AG08396 (cell line): ENCODE measurements around the gene RAPGEF5.
"Not testable (repeated sequence)": the region's sequence is repeated elsewhere in the genome, so short reads cannot be mapped to it uniquely, and the experiment has no call there.

Experiments used
- DNase-seq: peaks from one replicate; pipeline ENCODE4 v3.0.0; 2012; ENCODE audit warnings: low spot score, mixed read lengths

RAPGEF5 gene

DNA sequence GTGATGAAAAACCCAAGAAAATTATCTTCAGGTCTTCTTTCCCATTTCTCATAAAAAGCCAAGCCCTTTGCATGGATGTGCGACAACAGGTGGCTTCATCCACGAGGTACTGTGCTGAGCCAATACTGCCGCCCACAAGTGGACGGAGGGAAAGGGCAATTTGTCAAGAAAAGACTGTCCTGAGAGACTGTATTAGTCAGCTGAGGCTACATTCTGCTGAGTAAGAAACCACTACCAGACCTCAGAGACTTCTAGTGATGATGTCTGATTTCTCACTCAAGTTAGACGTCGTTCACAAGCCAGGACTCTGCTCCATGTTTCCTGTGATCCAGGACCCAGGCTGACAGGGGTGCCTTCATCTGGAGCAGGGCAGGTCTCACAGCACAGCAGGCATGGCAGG lies 239.7 kb downstream of the RAPGEF5 start:
- DNase-seq = no peak

DNA sequence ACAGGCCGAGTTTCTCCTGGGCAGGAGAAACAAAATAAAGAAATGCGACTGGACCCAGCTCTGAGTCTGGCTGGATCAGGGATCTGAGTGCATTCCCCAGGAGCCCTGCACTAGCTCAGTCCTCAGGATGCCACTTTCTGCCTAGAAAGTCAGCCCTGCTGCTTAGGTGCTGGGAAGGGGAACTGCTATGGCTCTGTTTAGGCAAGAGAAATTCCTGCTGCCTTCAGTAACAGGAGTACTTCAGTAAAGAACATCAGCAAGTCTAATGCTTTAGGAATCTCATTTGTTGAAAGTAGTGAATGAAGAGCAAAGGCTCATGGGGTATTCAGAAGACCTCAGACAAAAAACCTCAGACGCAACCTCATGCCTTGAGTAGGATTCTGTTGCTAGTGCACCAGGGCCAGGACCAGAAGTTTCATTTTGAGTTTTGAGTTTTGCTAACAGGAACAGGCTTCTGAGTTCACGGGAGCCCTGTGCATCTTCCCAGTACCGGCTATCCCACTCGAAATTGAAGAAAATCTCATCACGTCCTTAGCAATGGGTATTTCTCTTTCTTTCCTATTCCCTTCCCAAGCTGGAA lies 240.4 kb downstream of the RAPGEF5 start:
- DNase-seq = peak; percentile 37

DNA sequence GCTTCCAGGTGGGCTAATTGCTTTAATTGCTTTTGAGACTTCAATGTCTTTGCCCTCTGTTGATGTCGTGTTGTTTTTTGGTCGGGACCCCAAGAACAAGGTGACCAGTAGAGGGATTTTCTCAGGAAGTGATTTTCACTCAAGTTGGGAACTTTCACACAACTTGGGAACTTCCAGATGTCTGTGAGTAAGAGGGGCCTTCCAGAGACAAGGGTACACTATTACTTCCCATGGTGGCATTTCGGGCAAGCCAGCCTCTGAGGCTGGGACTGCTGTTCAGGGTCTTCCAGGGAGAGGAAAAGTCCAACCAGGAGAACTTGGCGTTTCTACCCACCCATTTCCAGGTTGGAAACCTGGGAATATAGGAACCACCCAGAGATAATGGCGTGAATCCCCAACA lies 241.3 kb downstream of the RAPGEF5 start:
- no peak for DNase-seq

DNA sequence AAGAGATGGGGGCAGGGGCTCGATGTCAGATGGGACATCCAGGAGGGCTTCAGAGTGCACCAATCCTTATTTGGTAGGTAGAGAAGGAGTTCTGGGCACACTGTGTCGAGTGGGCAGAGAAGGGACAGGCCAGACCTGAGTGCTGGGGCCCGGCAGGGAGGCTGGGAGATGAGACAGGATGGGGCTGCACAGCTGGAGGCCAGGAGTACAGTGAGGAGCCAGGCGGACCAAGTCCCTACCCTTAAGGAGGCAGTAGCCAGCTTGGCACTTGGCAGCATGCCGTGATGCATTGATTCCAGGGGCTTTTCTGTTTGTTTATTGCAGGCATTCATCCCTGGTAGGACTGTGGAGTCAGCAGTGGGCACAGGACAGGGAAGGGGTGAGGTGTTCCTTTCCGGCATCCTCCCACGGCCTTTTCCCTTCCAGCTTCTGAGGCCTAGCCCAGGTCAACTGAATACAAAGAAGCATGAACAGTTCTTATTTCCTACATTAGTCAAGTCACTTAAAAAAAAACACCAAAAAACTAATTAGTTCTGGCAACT lies 242.4 kb downstream of the RAPGEF5 start:
- DNase-seq = no peak

DNA sequence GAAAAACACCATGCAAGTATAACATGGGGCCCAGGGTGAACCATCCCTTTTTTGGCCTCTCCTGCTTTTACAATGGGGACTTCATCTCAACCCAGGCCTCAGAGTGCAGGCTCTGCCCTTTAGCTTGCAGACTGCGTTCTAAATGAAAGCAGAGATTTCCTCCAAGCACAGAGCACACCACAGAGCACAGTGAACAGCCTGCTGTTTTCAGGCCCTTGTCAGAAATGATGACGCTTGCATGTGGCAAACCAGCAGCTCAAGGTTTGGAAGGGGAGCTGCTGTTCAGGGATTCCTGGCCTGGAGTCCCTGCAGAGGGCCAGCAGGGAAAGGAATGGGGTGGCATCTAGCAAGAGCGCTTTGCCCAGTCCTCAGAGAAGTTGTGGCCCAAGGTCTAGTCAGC lies 243.9 kb downstream of the RAPGEF5 start:
- no peak for DNase-seq

DNA sequence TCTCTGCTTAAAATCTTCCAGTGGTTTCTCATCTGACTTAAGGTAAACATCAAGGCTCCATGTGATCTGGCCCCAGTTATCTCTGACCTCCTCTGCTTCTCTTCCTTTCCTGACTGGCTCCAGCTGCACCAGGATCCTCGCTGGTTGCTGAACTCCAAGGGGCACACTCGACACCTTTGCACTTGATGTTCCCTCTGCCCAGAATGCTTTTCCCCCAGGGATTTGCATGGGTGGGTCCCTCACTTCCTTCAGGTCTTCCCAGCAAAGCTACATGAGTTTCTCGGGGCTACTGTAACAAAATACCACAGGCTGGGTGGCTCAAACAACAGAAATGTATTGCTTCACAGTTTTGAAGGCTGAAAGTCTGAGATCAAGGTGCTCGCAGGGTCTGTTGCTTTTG lies 245.3 kb downstream of the RAPGEF5 start:
- no peak for DNase-seq

DNA sequence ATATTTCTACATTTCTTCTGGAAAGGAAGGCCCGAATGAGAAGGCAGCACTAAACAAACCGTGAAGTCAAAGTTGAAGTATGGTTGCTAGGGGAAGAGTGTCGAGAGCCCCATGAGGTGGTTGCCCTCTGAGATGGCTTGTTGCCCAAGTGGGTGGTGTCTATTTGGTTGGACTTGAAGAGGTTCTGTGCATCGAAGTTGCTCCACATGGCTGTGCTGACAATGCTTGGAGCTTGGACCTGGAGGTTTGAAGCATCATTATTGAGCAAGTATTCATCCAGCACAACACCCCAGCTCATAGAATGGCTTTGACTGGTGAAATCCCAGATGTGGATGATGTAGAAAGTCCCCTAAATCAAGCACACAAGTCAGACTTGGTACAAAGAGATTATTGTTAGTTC lies 246.1 kb downstream of the RAPGEF5 start:
- DNase-seq = no peak

DNA sequence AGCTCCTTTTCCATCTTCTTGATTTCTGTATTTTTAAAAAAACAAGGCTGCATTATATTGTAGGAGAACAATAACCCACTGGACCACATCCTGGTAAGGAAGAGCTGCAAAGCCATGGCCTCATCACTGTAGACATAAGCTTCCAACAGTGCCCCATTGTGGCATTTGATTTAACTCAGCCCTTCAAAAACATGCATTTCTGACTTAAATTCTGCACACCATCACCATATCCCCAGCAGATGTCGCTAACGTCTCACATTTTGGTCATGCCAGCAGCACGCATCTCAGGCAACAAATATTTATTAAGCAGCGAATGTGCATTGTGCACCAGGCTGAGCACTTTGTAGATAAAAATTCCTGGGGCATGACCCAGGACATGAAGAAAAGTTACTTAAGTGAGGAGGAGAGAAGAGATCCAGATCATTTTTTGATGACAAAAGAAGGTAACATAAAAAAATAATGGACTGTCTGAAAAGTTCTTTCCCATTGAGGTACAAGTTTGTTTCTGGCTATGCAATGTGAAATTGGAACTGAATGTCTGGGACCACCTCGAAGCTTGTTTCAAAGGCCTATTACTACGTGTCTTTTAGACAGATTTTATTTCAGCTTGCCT lies 246.6 kb downstream of the RAPGEF5 start:
- DNase-seq = peak; percentile 74

DNA sequence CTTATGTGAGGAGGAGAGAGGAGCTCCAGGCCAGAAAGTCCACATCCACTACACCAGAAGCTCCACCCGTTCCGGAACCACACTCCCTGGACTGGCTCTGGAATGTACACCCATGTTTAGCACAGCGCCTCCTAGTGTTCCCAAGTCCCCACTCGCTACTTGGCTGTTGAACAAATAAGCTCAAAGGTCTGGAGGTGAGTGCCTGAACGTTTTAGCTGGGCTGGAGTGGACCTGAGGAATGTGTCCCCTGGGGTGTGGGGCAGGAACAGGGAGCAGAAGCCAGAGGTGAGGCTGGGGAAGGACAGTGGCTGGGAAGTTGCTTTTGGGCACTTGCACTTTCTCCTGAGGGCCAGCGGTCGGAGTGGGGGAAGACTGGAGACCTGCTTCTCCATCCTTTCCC lies 247.2 kb downstream of the RAPGEF5 start:
- DNase-seq = peak; percentile 36

DNA sequence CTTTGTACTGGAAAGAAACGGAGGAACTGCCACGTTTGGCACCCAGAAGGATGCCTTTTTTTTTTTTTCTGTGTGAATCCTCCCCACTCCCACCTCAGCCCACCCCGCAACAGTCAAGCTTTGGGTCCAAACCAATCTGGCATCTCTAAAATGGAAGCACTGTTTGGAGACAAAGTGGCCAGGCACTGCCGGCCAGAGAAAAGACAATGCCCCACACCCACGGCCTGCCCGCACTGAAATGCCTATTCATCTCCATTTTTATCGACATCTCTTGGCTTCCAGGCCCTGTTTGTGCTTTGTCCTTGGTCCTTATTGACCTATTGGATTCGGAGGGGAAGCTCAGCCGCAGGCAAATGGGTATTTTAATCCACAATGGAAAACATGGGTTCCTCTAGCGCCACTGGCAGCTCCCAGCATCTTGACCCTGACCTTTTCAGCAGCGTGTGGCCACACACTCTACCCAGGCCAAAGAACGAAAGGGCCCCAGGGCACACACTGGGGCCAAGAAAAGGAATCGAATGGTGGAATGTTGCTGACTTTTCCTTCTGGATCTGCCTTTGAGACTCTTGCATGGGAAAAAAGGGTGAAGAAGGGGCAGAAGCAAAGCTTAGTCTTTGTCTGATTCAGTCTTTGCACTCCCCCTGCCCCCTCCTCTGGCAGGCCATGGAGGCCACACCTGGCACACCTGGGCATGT lies 248.7 kb downstream of the RAPGEF5 start:
- DNase-seq = no peak

DNA sequence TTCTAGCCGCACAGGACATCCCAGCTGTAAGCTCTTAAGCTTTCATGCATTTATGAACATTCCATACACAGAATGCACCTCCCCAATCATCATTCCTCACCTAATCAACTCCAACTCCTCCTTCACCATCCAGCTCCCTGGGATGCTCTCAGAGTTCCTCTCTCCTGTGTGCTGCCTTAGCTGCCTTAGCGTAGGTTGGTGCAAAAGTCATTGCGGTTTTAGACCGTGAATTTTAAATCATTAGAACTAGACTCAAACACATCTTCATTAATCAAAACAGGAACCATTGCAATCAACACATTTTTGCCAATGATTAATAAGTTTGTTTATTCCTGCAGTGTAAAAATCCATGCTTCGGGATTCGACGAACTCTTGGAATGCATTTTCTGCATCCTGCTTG lies 251.4 kb downstream of the RAPGEF5 start:
- no peak for DNase-seq

DNA sequence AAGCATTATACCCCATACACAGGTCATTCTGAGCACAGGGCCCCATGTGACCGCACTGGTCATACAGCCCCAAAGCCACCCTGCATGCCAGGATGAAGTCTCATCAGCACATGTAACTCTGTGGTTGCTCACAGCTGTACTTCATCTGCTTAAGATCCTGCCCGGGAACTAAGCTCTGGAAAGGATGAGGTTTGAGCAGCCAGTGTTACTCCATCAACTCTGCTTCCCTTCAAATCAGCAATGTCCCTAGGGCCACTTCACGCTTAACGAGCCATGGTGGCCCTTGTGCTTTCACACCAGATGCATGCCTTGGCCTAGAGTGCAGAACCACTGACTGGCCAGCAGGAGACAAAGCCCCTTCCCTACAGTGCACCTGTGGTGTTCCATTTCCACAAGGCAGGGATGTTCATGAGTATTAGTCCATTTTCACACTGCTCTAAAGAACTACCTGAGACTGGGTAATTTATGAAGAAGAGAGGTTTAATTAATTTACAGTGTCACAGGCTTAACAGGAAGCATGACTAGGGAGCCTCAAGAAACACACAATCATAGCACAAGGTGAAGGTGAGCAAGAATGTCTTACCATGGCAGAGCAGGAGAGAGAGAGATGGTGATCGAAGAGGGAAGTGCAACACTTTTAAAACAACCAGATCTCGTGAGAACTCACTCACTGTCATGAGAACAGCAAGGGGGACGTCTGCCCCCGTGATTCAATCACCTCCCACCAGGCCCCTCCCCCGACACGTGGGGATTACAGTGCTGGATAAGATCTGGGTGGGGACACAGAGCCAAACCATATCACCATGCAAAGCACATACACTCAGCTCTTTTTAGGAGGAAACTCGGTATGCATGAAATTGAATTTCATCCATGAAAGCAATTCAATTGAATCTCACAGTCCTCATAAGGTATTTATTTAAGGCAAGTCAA lies 262.3 kb downstream of the RAPGEF5 start:
- DNase-seq = peak; percentile 59

DNA sequence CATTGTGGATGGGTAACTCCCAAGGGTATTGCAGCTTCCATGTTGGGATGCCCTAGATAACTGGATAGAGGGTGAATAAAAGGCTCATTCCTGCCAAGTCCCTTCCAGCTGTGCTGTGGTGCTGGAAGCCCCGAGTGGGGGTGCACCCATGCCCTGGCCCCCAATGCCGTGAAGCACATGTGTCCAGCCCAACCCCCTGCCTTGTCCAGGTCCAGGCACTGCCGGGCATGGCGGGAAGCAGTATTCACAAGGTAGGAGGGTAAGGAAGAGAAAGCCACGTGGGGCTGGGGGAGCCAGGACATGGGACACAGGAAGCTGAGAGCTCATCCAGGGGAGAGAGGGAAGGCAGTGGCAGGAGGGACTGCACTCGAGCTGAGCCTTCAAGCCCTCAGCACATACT lies 263.0 kb downstream of the RAPGEF5 start:
- DNase-seq = no peak

DNA sequence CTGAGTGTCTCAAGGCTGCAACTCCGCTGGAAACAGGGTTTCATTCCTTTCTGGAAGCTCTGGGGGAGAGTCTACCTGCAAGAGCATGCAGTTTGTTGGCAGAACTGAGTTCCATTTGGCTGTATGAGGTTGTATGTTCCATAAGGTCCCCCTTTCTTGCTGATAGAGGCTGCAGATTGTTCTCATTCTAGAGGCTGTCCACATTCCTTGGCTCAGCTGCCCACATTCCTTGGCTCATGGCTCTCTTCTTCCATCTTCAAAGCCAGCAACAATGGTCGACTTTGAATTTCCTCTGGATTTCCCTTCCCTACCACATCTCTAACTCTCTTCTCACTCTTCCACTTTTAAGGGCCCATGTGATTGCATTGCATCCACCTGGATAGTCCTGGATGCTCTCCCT lies 264.0 kb downstream of the RAPGEF5 start:
- no peak for DNase-seq

DNA sequence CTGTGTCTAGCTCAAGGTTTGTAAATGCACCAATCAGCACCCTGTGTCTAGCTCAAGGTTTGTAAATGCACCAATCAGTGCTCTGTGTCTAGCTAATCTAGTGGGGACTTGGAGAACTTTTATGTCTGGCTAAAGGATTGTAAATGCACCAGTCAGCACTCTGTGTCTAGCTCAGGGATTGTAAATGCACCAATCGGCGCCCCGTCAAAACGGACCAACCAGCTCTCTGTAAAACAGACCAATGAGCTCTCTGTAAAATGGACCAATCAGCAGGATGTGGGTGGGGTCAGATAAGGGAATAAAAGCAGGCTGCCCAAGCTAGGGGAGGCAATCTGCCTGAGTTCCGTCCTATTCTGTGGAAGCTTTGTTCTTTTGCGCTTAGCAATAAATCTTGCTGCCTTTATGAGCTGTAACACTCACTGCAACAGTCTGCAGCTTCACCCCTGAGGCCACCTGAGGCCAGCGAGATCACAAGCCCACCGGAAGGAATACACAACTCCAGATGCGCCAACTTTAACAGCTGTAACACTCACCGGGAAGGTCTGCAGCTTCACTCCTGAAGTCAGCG lies 265.9 kb downstream of the RAPGEF5 start:
- DNase-seq = not testable (repeated sequence)

DNA sequence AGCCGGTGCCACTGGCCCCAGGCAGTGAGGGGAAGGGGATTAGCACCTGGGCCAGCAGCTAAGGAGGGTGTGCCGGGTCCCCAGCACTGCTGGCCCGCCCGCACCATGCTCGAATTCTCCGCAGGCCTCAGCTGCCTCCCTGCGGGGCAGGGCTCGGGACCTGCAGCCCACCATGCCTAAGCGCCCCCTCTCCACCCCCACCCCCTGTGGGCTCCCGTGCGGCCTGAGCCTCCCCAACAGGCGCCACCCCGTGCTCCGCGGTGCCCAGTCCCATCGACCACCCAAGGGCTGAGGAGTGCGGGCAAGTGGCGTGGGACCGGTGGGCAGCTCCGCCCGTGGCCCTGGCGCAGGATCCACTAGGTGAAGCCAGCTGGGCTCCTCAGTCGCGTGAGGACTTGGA lies 266.4 kb downstream of the RAPGEF5 start:
- no peak for DNase-seq

DNA sequence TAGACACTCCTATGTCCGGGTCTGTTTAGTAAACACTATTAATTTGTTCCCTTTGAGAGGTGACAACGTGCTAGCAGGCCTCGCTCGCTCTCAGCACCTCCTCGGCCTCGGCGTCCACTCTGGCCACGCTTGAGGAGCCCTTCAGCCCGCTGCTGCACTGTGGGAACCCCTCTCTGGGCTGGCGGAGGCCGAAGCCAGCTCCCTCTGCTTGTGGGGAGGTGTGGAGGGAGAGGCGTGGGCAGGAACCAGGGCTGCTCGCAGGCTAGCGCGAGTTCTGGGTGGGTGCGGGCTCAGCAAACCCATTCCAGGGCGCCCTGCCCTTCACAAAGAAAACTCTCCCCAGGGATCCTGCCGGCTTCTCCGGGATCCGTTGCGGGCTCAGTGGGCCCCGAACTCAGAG lies 266.8 kb downstream of the RAPGEF5 start:
- DNase-seq = no peak

DNA sequence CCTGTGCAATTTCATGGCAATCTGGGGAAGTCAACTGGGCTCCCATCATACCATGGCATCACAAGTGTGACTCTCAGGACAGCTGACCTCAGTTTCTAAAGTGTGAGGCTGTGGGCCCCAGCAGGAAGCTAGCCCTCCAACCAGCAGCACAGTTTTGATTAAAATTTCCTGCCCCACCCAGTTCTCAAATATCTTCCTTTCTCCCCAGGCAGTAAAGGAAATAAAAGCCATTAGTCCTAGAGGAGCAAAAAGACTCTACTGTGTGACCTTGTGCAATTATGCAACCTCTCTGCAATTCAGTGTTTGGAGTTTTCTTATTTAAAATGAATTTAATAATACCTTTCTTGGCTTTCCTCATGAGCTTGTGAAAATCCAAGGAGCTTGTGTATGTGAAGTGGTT lies 268.1 kb downstream of the RAPGEF5 start:
- DNase-seq = no peak

DNA sequence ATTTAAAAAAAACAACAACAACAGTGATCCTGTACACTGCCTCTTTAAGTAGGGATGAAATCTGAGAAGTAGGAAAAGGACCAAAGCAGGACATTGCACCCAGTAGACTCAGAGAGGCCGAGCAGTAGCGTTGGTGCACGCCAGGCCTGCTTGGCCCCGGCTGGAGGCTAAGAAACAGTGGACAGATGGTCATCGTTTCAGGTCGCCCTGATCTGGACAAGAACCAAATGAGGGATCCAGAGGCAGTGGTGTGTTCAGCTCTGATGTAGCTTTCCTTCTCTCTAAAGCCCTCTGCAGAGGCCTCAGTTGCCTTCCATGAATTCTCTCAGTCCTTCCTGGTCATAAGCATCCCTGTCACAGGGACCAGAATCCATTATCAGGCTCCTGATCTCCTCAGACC lies 269.1 kb downstream of the RAPGEF5 start:
- no peak for DNase-seq

DNA sequence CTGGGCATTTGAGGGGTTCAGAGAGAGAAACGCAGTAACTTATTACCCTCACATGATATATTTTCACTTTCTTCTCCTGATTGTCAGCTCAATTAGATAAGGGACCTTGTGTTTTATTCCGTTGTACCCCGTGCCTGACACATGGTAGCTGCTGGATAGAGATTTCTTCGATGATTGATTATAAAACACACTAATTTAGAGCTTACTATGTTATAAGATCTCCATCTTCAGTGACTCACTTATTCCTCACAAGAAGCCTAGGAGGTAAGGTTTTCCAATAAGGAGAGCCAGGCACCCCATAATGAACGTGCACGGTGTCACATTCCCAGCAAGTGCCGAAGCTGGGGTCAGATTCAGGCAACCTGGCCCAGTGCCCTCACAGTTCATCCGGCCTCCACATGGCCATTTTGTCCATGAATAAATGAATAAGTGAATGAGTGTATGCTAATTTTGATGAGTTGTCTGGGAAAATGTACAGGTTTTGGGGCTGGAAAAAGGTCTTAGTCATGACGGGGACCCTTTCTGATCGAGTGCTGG lies 273.2 kb downstream of the RAPGEF5 start:
- no peak for DNase-seq

DNA sequence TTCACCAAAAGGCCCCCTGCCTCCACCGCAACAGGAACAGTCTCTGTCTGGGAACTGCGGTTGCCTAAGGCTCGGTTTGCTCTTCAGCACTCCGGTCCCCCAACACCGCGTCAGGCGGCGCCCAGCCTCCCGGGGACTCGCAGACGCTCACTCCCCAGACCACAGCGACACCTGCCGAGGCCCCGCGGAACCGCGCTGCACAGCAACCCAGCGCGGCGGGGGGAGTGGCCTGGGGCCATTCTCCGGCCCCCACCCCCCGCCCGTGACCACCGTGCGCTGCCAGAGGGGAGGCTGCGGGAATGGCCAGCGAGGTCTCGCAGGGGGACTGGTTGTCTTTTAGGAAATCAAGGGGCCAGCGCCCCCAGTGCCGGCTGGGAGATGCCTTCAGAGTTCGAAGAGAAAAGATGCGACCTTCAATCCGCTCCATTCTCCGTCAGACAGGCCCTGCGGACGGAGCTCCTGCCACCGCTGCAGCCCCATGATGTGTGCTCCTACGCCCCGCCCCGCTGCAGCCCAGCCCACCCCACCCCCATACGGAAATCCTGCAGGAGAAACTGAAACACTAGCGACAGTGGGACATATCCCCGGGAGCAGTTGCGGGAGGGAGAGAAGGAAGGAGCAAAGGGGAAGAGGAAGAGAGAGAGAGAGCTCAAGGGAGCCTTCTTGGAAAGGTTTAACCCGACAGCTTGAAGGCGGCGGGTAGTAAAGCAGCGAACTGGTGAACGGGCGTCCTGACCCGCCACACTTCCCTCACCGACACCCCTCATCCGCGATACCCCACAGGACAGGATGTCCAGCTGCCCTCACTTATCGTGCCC lies 273.9 kb downstream of the RAPGEF5 start:
- DNase-seq = peak; percentile 92
